Measurements from ENCODE around the gene ZNF691.
A peak's percentile ranks its signal among the peaks of the same experiment; 100 is the strongest.
"Not testable (repeated sequence)": the region's sequence is repeated elsewhere in the genome, so short reads cannot be mapped to it uniquely, and the experiment has no call there.

The ZNF691 gene, protein sequence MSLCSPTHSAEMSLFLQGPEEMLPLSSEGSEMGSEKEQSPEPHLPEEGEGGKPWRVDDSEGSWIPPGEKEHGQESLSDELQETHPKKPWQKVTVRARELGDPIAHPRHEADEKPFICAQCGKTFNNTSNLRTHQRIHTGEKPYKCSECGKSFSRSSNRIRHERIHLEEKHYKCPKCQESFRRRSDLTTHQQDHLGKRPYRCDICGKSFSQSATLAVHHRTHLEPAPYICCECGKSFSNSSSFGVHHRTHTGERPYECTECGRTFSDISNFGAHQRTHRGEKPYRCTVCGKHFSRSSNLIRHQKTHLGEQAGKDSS

DNA sequence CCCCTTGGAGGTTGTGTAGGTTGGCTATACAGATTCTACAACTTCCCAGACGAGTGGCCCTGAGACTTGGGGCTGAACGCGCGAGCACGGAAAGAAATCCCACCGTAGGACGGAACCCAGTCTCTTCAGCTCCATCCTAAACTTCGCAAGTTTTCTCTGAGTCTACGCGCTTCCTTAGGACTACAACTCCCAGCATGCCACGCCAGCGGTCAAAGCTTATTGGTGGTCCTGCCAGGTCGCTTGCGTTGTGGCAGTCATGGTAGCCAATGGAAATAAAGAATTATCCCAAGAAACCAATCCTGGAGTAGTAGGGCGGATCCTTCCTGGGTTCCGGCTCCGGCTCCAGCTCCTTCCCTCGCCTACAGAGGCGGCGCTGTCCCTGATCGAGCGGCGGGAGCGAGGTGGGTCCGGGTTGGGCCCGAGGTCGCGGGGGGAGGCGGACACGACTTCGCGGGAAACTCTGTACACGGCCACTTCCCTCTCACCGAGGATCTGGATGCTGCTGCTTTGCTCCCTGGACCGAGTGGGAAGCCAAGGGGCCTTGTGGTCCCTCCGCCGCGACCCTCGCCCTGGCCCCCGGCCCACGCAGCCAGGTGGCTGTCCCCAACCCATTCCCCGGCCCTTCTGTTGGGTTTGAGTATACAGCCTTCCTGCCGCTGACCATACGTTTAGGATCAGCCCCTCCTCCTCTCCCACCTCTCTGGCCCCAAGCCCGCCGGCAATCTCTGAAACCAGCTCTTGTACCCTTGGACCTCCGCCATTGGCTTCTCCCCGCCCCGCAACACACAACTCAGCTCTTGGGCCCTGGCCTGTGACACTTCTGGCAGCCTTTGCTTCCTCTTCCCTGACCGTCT lies at the start of gene ZNF691:
ZNF691 (plus strand) TSS at position 357 of the 854 bp plus-strand sequence. CDS start 3,046 bp downstream, outside the sequence.
- peak; percentile 78 for DNase-seq

DNA sequence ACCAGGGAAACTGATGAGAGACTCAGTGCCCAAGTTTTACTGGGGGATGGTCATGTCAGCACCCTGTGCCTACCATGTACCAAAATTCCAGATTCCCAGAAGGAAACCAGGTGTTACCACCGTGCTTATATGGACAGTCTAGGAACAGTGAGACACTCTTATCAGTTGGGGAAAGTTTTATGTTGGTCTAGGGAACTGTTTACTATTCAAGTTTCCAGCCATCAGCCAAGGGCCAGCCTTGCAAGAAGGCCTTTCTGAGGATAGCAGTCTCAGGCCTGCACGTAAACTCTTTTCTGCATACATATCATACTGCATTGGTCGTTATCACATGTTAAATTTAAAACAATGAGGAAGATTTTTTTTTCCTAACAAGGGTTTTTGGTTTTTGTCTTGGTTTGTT lies 49.0 kb upstream of the ZNF691 start:
- no peak for DNase-seq

DNA sequence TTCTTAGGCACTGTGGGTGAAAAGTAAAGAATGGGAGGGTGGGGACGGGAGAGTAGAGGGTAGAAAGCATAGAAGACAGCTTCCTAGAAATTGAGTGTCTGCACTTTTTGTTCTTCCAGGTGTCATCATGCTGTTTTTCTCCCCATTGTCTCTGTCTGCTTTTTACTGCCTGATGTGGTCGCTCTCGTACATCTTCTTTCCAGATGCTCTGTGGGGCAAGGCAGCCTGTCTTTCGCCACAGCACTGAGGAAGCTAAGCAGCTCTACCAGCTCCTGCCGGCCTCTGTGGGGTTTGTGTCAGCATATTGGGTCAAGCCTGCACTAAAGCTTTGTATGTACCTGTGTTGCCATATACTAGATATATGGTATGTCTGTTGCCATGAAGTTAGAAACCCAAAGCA lies 48.4 kb upstream of the ZNF691 start:
- no peak for DNase-seq

DNA sequence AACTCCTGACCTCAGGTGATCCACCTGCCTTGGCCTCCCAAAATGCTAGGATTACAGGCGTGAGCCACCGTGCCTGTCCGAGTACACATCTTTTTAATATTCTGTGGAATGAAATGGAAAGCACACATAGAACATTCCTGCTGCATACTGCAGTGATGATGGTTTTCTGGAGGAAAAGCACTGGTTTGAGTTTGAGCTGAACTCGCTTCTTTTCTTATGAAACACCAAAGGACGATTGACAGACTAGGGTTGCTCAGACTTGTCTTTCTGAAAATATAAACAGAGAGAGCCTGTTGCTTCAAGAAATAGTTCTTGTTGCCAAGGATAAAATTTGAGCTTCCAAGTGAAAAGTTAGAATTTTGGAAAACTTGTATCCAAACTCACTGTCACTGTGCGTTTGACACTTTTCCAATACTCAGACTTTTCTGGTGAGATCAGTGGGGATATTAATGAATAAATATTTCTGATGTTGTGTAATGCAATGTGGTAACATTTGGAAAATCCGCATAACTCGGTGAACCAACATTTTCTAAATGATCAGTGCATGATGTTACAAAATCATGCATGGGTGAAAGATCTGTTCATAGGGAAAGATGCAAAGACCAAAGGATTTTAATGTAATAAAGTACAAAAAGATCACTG lies 44.5 kb upstream of the ZNF691 start:
- DNase-seq: no peak

DNA sequence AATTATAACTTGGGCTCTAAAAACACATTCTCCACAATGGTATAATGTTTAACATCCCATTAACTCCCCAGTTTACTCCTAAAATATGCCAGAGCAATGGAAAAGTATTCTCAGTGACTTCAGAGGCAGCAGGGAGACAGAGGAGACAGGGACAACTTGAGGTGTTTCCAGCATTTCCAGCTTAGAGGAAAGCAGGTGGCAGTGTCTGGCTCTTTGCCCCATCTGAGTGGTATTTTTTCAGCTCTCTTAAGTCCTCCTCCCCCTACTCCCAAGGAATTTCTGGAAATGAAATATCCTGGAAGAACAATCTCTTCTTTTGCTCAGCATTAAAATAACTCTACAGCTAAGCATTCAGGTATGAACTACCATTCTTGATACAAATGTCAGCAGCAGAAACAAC lies 40.2 kb upstream of the ZNF691 start:
- DNase-seq: no peak

DNA sequence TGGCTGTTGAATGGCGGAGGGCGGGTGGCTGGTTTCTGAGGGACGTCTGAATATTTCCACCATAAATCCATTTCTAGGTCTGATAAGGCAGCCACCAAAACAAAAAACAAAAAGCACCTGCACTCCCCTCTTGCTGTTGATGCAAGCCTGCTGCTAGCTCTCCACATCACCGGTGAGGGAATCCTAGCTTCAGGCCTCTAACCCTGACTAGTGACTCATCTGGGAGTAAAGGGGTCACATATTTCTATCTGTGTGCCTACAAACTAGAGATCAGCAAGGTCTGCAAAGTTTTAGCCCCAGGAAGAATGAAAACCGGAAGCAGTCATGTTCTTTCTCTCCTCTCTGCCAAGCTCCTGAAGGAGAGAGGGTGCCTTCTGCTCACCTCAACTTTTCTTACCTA lies 39.8 kb upstream of the ZNF691 start:
- no peak for DNase-seq

DNA sequence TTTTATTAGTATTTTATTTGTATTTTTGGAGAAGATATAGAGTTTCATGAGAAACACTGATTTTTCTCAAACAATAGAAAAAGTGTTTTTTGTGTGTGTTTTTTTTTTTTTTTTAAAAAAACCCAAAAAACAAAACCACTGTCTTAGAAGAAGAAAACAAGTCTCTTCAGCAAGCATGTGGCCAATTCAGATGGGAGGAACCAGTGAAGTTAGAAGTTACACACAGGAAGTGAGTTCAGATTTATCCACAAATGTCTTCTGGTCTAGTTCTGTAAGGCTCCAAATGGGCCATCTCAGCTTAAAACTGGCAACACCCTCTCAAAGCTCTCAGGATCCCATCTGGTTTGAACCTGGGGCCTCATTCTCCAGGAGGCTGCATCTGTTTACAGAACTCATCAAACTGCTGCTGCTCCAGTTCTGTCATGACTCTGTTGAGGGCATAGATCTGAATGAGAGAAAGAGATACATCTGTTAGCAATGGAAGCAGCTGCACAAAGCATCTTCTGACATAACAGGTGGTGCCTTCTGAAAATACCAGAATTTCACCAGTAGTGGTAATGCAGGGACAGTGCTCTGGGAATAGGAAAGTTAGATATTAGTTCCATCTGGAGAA lies 39.3 kb upstream of the ZNF691 start:
- DNase-seq: no peak

DNA sequence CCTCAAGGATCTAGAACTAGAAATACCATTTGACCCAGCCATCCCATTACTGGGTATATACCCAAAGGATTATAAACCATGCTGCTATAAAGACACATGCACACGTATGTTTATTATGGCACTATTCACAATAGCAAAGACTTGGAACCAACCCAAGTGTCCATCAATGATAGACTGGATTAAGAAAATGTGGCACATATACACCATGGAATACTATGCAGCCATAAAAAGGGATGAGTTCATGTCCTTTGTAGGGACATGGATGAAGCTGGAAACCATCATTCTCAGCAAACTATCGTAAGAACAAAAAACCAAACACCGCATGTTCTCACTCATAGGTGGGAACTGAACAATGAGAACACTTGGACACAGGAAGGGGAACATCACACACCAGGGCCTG lies 31.6 kb upstream of the ZNF691 start:
- not testable (repeated sequence) for DNase-seq

DNA sequence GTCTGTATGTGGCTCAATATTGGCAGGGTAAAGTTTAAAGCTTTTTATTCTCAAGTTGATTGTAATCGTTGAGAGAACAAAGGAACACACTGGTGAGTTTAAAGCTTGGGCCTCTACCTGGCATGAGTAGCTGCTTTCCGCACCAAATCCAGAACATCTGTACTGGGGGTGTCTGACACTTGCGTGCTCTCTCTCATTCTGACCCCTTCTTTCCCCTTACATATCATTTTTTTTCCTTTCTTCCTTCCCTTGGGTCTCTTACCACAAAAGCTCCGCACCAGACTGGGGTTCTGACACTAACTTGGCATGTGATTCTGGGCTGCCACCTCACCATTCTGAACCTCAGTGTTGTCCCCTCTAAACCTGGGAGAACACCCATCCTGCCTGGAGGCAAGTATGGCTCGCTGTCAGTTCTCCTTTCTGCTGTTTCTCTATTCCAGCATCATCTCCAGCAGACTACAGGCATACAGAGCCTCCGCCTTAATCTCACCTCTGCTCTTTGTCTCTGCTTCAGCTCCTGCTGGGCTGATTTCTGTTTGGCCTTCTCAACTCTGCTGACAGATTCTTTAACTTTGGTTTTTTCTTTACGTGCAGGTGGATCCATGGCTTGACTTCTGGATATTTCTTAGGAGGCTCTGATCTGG lies 30.4 kb upstream of the ZNF691 start:
- DNase-seq: no peak

DNA sequence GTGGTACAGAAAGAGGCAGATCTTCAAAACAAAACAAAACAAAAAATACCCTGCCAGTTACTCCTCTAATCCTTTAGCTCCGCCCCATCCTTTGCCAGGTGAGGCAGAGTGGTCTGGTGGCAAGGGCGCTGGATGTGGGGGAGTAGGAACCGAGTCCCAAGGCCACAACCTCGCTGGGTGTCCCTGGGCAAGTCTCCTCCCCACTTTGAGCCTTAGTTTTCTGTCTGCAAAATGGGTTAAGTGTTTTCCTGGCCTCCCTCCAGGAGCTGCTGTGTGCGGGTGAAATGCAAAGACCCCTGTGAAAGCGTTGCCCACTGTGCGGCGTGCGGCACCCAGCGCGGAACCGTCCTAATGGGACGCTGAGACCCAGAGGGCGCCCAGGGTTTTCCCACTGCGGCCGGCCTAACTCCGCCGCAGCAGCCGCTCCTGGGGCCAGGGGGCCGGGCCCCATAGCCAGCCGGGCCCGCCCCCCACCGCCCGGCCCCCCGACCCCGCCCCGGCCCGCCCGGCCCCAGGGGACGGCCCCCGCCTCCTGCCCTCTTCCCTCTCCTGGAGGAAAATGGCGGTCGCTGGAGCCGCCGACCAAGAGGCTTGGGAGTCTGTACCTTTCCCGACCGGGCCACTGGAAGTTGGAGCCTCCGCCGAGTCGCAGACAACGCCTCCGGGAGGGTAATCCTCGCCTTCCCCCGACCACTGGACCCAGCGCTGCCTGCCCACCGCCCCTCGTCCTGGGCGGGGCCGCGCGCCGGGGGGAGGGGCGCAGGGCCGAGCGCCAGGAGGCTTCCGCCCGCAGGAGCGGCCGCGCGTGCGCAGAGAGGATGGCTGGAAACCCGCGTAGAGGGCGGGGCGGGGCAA lies 29.6 kb upstream of the ZNF691 start, which contains the start of the genes ERMAP and SVBP:
ERMAP (plus strand) TSS at position 538 of the 855 bp plus-strand sequence. CDS start 13,327 bp downstream, outside the sequence.
SVBP (minus strand) TSS at position 813 of the 855 bp plus-strand sequence. CDS start 853 bp downstream, outside the sequence.
- DNase-seq: peak; percentile 98

DNA sequence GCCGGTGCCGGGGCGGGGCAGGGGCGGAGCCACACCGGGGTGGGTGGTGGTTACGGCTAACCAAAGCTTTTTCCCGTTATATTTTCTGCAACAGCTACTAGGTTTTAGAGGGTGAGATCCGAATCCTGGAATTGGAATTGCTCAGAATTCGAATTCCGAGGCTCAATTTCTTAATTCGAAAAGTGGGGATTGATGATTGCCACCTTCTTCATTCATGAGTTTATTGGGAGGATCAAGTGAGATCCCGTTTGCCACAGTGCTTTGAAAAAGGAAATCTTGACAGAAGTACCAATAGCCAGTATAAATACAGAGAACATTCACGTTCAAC lies 29.0 kb upstream of the ZNF691 start:
- no peak for DNase-seq

DNA sequence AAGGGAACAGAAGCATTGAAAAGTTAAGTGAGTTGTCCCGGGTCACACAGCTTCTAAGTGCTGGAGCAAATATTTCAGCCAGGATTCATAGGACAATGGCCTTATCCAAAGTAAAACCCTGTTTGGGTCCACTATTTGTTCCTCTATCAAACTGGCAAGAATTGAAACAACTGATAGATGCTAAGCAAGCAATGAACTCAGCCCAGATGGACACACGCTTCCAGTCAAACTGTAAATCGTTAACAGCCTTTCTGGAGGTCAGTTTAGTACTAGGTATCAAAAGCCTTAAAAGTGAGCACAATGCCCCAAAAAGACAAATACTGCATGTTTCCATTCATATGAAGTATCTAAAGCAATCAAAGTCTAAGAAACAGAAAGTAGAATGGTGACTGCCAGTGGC lies 28.4 kb upstream of the ZNF691 start:
- no peak for DNase-seq

DNA sequence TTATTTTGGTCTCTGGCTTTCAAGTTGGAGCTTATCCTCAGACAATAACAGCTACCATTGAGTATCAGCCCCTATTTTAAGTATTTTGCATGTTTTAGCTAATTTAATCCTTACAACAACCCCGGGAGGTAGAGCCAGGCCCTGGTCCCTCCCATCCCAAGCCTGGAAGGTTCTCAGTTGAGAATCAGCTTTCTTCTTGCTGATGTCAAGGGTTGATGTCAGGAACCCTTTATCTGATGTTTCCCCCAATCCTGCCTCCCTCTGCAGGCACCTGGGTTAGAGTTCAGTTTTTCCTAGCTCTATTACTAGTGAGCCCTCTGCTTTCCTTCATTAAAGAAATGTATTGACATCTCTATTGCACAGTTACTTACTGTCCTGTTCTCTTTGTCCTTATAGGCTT lies 25.6 kb upstream of the ZNF691 start:
- DNase-seq: no peak

DNA sequence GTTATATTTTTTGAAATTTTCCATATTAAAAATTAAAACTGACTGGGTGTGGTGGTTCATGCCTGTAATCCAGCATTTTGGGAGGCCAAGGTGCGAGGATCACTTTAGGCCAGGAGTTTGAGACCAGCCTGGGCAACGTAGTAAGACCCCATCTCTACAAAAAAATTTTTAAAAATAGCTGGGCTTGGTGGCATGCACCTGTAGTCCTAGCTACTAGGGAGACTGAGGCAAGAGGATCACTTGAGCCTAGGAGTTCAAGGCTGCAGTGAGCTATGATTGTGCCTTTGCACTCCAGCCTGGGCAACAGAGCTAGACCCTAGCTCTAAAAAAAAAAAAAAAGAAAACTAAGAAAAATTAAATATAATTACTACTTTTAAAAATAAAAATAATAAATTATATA lies 24.7 kb upstream of the ZNF691 start:
- DNase-seq: no peak

DNA sequence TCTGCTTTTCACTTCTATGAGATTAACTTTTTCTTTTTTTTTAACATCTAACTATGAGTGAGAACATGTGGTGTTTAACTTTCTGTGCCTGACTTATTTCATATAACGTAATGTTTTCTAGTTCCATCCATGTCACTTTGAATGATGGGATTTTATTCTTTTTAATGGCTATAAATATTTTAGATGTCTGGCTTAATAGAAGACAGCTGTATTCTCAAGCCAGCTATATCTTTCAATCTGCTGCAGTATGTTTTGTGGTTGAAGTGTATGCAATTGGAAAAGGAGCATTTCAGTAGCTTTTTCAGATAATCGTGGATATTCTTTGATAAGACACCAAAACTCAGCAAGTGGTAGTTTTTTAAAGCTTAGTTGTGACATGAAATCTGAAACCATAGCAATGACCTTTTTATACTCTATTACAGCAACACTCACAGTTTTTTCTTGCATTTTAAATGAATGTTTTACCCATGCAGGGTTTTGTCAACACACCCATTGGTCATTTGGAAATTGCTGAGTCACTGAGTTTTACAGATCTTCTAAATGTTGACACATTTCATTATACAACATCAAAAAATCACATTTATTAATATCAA lies 23.5 kb upstream of the ZNF691 start:
- no peak for DNase-seq

DNA sequence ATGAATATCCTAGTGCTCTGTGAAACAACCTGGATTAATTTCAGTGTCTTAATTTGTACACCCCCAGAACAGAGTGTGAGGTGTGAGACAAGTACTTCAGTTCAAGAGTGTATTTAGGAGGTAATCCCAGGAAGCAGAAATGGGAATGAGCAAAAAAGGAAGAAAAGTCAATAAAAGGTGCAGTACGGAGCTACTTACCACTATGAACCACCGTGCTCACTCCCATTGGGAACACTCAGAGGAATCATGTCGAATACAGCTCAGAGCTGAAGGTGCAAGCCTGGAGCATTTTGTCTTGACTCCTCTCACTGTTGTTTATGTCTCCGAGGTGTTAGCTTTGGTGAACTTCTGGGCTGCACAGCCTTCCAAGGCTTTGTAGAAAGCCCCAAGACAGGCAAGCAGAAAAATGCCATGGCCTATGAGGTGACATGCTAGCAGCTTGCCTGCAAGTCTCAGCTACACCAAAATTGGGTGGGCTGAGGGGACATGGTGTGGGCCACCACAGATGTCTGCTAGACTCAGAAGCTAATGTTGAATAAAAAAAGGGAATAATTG lies 21.9 kb upstream of the ZNF691 start:
- no peak for DNase-seq

DNA sequence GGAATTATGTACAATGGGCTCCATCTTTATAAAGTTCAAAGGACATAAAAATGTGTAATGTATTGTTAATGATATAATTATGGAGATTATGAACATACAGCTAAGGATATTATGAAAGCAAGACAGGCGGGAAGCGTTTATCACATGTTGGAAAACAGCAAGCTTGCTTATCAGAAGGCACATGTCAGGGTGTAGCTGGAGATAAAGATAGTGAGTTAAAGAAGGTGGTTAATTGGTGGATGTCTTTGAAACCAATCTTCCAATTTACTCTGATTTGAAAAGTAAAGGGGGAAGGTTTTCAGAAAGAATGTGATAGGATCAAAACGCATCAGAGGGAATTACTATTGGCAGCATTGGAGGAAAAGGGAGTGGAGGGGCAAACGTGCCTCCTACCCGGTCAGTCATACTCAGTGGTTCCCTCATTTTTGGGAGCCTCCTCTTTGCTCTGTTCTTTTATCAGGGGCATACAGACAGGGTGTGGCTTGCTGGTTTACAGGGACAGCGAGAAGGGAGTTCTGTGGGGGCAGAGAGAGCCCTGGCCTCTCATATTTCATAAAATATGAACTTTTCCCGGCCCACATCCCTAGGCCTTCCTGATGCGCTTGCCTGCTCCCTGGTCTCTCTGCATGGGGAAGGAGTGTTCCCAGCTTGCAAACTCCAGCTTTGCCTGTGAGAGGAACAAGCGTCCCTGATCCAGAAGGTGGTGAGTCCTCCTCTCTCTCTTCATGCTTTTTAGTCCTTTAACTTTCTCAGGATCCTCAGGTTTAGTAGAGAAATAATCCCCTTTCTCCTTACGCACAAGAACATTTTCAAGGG lies 21.2 kb upstream of the ZNF691 start:
- DNase-seq: no peak

DNA sequence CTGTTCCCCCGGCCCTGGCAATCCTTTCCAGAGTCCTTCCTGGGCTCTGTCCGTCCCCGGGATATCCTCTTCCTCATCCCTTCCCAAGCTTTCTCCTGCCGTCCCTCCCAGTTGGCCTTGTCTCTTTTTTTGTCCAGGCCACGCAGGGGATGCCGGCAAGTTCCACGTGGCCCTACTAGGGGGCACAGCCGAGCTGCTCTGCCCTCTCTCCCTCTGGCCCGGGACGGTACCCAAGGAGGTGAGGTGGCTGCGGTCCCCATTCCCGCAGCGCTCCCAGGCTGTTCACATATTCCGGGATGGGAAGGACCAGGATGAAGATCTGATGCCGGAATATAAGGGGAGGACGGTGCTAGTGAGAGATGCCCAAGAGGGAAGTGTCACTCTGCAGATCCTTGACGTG lies 15.8 kb upstream of the ZNF691 start:
- no peak for DNase-seq

DNA sequence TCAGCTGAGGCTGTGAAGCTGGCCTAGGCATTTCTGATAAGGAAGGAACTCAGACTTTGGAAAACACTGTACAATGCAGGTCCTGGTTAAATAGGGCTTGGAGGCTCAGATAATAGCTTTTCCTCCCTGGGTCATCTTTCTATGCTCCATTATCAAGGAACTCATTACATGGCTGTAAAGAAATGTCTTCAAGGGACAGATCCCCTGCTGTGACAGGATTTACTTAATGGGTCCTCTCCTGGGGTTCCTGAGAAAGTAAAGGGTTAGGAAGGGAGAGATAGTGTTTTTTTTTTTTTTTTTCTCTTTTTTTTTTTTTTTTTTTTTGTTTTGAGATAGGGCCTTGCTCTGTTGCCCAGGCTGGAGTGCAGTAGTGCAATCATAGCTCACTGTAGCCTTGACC lies 15.1 kb upstream of the ZNF691 start:
- DNase-seq: no peak

DNA sequence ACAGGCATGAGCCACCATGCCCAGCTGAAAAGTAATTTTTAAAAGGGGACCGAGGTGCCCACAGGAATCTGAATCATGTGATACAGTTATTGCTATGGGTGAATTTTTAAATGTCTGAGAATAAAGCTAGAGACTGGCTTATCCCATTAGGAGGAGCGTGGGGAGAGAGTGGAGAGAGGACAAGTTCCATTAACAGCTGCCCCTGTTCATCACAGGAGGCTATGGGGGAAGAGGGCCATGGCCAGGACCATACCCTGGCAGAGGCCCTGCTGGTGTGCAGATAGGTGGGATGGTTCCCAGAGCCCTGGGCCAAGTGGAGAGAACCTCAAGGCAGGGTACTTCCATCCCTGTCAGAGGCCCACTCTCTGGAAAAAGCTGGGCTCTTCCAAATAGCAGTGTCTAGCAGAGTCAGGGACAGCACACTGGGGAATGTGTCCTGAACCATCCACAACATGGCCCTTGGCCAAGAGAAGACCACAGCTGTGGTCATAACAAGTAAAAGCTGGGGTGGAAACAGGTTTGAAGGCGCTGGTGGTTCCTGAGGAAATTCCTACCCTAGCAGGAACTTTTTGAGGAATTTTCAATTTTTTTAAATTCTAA lies 13.7 kb upstream of the ZNF691 start:
- no peak for DNase-seq

Measured in stimulated activated CD4-positive, alpha-beta T cell treated with anti-CD3 and anti-CD28 coated beads, Interleukin-12 subunit alpha, Interleukin-12 subunit beta, amount 100 ng/mL, for 4 hours (primary cell).